Skeletal muscle tissue (tissue), 4 donors: ENCODE results near the gene CFAP61. TPM values are rescaled to one million over a fixed set of nuclear protein-coding genes. Genes with fewer than 3 reads are reported as not detected.
"Not testable (repeated sequence)": the region's sequence is repeated elsewhere in the genome, so short reads cannot be mapped to it uniquely, and the experiment has no call there.

Experiments used
- H3K27ac ChIP-seq: one replicate; pipeline ENCODE4 v1.7.0; 2013; ENCODE audit warnings: mild to moderate bottlenecking, low read depth, low read length, inconsistent platforms
- H3K27me3 ChIP-seq, 3 donors: one replicate each; pipeline ENCODE4 v1.7.0; 2013; ENCODE audit warnings: low read length in 3 of 3; ENCODE audit not compliant: control insufficient read depth in 3 of 3, insufficient read depth in 3 of 3
- H3K36me3 ChIP-seq, 3 donors: one replicate each; pipeline ENCODE4 v1.7.0; 2013; ENCODE audit warnings: low read length in 3 of 3; ENCODE audit not compliant: control insufficient read depth in 3 of 3, insufficient read depth in 3 of 3
- H3K4me1 ChIP-seq, 3 donors: one replicate each; pipeline ENCODE4 v1.7.0; 2013; ENCODE audit warnings: low read length in 3 of 3, mild to moderate bottlenecking in 3 of 3; ENCODE audit not compliant: control insufficient read depth in 3 of 3, insufficient read depth in 3 of 3
- H3K4me3 ChIP-seq, 3 donors: one replicate each; pipeline ENCODE4 v1.7.0; 2013; ENCODE audit warnings: low read length in 3 of 3
- H3K9ac ChIP-seq, 3 donors: one replicate each; pipeline ENCODE4 v1.7.0; 2013; ENCODE audit warnings: low read length in 3 of 3, mild to moderate bottlenecking in 3 of 3, moderate library complexity in 2 of 3, low read depth in 1 of 3
- H3K9me3 ChIP-seq, 3 donors: one replicate each; pipeline ENCODE4 v1.7.0; 2013; ENCODE audit warnings: low read length in 3 of 3; ENCODE audit not compliant: control insufficient read depth in 3 of 3
- total RNA-seq: library from RNA; depleted of rRNA; stranded (reverse); fragments of >200 nt; gene quantifications from one replicate; pipeline ENCODE4 v1.2.3, GENCODE V29; 2014
- donor health status: Osteomylitis.

The CFAP61 gene
- total RNA-seq, 1 donor from 2014 or later, result 1.0 TPM

DNA sequence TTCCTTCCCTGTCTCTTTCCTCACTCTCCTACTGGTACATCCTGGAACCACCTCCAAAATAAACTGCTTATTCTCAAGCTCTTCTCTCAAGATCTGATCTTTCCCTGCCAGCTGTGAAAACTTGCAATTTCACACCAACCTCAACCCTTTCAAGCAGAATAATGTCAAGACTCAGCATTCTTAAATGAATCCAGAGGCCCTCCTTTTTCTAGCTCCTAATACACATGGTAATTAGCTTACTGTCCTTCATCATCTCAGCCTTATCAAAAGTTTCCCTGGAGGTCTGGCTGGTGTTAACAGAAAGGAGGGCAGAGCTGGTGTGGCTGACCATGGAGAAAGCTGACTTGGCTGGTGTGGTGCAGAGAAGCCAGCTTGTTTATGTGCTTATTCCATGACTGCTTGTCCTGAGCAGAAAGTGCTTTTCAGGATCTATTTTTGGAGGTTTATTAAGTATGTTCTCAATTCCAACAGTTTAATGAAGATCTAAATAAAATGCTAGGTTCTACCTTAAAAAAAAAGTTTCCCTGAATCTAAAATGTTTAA, 50.5 kb downstream of the CFAP61 start:
- no peaks in the 10 kb centered on the region for H3K27me3 ChIP-seq
- peaks cover 4 to 7% (median 6%) of the 10 kb centered on the region in 3 donors for H3K4me1 ChIP-seq
- no peaks in the 10 kb centered on the region for H3K9me3 ChIP-seq
- H3K27ac ChIP-seq, result no peak overlapping the region
- H3K4me3 ChIP-seq, result no peak overlapping the region
- H3K36me3 ChIP-seq, result peaks cover 0 to 4% (median 0%) of the 10 kb centered on the region in 3 donors
- H3K9ac ChIP-seq, result no peak overlapping the region

DNA sequence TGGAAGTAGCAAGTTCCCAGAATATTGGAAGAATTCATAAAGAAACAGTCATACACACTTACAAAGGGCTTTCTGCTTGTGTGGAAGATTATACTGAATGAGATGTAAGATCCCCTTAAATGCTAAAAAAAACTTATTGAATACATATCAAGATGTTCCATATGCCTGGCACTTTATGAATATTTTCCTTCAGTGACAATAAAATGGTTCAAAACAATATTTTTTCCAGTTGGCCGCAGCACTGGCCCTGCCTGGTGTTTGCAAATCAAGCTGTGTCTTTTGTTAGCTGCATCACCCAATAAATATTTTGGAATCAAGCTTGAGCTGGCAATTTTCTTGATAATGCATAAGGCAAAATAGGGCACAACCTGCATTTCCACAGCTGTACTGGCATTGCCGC, 51.2 kb downstream of the CFAP61 start:
- no peaks in the 10 kb centered on the region for H3K27me3 ChIP-seq
- H3K36me3 ChIP-seq, result peaks cover 0 to 8% (median 0%) of the 10 kb centered on the region in 3 donors
- H3K9me3 ChIP-seq, result no peaks in the 10 kb centered on the region
- peaks cover 4 to 7% (median 6%) of the 10 kb centered on the region in 3 donors for H3K4me1 ChIP-seq
- no peak overlapping the region for H3K27ac ChIP-seq
- H3K9ac ChIP-seq, result no peak overlapping the region
- no peak overlapping the region for H3K4me3 ChIP-seq

GRCh38 chr20:20123187-20123586, 70.9 kb downstream of the CFAP61 start:
- not testable (repeated sequence) for H3K27ac ChIP-seq, H3K4me1 ChIP-seq, H3K27me3 ChIP-seq, H3K36me3 ChIP-seq, H3K9me3 ChIP-seq, H3K9ac ChIP-seq, H3K4me3 ChIP-seq

GRCh38 chr20:20130399-20130798, 78.1 kb downstream of the CFAP61 start:
- Histone ChIP-seq H3K27me3 (no peaks in the 10 kb centered on the region), H3K4me1 (no peaks in the 10 kb centered on the region), H3K9ac (no peak overlapping the region), H3K27ac (no peak overlapping the region), H3K4me3 (no peak overlapping the region), H3K36me3 (no peaks in the 10 kb centered on the region), H3K9me3 (peaks cover 0 to 7% (median 2%) of the 10 kb centered on the region in 3 donors)

DNA sequence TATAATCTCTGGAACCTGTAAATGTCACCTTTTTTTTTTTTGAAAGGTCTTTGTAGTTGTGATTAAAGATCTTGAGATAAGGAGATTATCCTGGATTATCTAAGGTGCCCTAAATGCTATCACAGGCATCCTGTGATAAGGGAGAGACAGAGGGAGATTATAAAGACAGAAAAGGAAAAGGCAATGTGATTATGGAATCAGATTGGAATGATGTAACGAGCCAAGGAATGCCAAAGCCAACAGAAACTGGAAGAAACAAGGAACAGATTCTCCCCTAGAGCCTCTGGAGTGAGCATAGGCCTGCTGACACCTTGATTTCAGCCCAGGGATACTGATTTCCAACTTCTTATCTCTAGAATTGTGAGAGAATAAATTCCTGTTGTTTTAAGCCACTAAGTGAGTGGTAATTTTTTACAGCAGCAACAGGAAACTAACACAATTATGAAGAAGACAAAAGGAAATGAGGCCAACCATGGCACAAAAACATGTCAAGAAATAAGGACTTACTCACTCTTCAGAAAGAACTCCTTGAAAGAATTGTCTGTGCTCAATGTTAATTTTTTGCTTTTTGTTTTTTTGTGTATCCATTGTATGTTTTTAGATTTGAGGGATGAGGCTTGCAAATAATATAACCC, 82.7 kb downstream of the CFAP61 start:
- Histone ChIP-seq H3K9me3 (peaks cover 0 to 7% (median 0%) of the 10 kb centered on the region in 3 donors), H3K27ac (no peak overlapping the region), H3K4me3 (no peak overlapping the region)

GRCh38 chr20:20136313-20136712, 84.0 kb downstream of the CFAP61 start:
- Histone ChIP-seq H3K9me3 (peaks cover 0 to 7% (median 0%) of the 10 kb centered on the region in 3 donors), H3K36me3 (no peaks in the 10 kb centered on the region), H3K4me3 (no peak overlapping the region), H3K9ac (no peak overlapping the region), H3K27ac (no peak overlapping the region), H3K27me3 (no peaks in the 10 kb centered on the region), H3K4me1 (peaks cover 21 to 25% (median 23%) of the 10 kb centered on the region in 3 donors)

More for the DNA sequence above, 82.7 kb downstream of the CFAP61 start:
- H3K4me1 ChIP-seq, result peaks cover 21 to 25% (median 23%) of the 10 kb centered on the region in 3 donors
- no peak overlapping the region for H3K9ac ChIP-seq
- no peaks in the 10 kb centered on the region for H3K36me3 ChIP-seq
- no peaks in the 10 kb centered on the region for H3K27me3 ChIP-seq

- peak overlapping the region in 2 of 3 donors; percentile 9 to 36 for H3K4me3 ChIP-seq
- H3K9me3 ChIP-seq, result peaks cover 0 to 7% (median 0%) of the 10 kb centered on the region in 3 donors
- H3K4me1 ChIP-seq, result peaks cover 21 to 25% (median 23%) of the 10 kb centered on the region in 3 donors
- H3K9ac ChIP-seq, result peak overlapping the region in 1 of 3 donors; percentile 34
- H3K27ac ChIP-seq, result peak overlapping the region; percentile 80
- H3K36me3 ChIP-seq, result no peaks in the 10 kb centered on the region
- no peaks in the 10 kb centered on the region for H3K27me3 ChIP-seq
Measured at GRCh38 chr20:20137851-20138250, 85.5 kb downstream of the CFAP61 start.

GRCh38 chr20:20138301-20139064, 86.2 kb downstream of the CFAP61 start:
- Histone ChIP-seq H3K4me3 (peak overlapping the region in 2 of 3 donors; percentile 36 to 41), H3K9ac (peak overlapping the region in 2 of 3 donors; percentile 12 to 34), H3K27me3 (no peaks in the 10 kb centered on the region), H3K27ac (peak overlapping the region; percentile 80), H3K9me3 (peaks cover 0 to 2% (median 0%) of the 10 kb centered on the region in 3 donors), H3K4me1 (peaks cover 21 to 25% (median 23%) of the 10 kb centered on the region in 3 donors), H3K36me3 (no peaks in the 10 kb centered on the region)

DNA sequence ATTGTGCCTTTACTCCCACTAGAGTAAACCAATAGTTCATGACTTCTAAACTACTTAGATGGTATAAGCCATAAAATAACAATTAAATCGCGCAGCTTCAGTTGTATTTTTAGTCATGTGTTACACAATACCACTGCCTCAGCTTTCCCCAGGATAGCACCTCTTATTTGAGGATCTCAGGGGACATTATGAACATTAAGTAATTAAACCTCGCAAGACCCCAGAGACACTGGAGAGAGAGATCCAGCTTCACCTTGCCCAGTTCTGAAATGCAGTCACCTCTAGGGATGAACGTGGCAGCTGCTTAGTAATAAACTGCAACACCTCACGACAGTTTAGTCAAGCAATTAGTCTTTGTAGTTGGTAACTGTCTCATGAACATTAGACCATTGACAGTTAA, 87.1 kb downstream of the CFAP61 start:
- H3K4me1 ChIP-seq, result peaks cover 21 to 25% (median 23%) of the 10 kb centered on the region in 3 donors
- H3K27me3 ChIP-seq, result no peaks in the 10 kb centered on the region
- H3K27ac ChIP-seq, result peak overlapping the region; percentile 16
- H3K9me3 ChIP-seq, result no peaks in the 10 kb centered on the region
- H3K4me3 ChIP-seq, result no peak overlapping the region
- peak overlapping the region in 1 of 3 donors; percentile 26 for H3K9ac ChIP-seq
- peaks cover 0 to 3% (median 0%) of the 10 kb centered on the region in 3 donors for H3K36me3 ChIP-seq

DNA sequence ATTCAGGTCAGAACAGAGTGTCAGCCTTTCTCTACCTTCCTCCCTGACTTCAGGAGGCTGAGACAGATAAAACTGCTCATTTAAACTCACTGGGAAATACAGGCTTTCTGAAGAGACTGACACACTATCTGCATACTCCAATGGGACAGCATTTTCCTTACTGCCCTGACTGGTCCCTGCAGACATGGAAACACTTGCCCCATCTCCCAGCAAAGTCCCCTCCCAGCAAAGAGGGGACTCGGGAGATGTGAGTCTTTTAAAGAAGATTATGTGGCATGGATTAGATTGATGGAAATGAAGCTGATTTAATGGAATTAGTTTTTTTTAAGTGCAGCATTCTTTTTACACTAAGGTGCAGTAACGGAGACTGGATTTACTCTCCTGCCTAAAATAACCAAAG, 90.8 kb downstream of the CFAP61 start:
- Histone ChIP-seq H3K27ac (no peak overlapping the region), H3K9ac (no peak overlapping the region), H3K4me1 (peaks cover 11 to 14% (median 13%) of the 10 kb centered on the region in 3 donors), H3K4me3 (no peak overlapping the region), H3K9me3 (no peaks in the 10 kb centered on the region), H3K27me3 (no peaks in the 10 kb centered on the region), H3K36me3 (peaks cover 0 to 5% (median 0%) of the 10 kb centered on the region in 3 donors)
